ENCODE measurements around the gene KSR1. TPM values are rescaled to one million over a fixed set of nuclear protein-coding genes. Genes with fewer than 3 reads are reported as not detected.

Gene KSR1
- total and polyA plus RNA-seq, 2 of the 8 experiments (the other 6 are each of a cell fraction or from before 2014, with no cell fraction given): 14.1 to 34.7 TPM

DNA sequence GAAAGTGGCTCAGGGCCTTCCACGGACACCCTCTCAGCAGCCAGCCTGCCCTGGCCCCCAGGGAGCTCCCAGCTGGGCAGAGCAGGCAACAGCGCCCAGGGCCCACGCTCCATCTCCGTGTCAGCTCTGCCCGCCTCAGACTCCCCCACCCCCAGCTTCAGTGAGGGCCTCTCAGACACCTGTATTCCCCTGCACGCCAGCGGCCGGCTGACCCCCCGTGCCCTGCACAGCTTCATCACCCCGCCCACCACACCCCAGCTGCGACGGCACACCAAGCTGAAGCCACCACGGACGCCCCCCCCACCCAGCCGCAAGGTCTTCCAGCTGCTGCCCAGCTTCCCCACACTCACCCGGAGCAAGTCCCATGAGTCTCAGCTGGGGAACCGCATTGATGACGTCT lies 126.4 kb downstream of the KSR1 start (continued):
- TF ChIP-seq, protein P1, sequence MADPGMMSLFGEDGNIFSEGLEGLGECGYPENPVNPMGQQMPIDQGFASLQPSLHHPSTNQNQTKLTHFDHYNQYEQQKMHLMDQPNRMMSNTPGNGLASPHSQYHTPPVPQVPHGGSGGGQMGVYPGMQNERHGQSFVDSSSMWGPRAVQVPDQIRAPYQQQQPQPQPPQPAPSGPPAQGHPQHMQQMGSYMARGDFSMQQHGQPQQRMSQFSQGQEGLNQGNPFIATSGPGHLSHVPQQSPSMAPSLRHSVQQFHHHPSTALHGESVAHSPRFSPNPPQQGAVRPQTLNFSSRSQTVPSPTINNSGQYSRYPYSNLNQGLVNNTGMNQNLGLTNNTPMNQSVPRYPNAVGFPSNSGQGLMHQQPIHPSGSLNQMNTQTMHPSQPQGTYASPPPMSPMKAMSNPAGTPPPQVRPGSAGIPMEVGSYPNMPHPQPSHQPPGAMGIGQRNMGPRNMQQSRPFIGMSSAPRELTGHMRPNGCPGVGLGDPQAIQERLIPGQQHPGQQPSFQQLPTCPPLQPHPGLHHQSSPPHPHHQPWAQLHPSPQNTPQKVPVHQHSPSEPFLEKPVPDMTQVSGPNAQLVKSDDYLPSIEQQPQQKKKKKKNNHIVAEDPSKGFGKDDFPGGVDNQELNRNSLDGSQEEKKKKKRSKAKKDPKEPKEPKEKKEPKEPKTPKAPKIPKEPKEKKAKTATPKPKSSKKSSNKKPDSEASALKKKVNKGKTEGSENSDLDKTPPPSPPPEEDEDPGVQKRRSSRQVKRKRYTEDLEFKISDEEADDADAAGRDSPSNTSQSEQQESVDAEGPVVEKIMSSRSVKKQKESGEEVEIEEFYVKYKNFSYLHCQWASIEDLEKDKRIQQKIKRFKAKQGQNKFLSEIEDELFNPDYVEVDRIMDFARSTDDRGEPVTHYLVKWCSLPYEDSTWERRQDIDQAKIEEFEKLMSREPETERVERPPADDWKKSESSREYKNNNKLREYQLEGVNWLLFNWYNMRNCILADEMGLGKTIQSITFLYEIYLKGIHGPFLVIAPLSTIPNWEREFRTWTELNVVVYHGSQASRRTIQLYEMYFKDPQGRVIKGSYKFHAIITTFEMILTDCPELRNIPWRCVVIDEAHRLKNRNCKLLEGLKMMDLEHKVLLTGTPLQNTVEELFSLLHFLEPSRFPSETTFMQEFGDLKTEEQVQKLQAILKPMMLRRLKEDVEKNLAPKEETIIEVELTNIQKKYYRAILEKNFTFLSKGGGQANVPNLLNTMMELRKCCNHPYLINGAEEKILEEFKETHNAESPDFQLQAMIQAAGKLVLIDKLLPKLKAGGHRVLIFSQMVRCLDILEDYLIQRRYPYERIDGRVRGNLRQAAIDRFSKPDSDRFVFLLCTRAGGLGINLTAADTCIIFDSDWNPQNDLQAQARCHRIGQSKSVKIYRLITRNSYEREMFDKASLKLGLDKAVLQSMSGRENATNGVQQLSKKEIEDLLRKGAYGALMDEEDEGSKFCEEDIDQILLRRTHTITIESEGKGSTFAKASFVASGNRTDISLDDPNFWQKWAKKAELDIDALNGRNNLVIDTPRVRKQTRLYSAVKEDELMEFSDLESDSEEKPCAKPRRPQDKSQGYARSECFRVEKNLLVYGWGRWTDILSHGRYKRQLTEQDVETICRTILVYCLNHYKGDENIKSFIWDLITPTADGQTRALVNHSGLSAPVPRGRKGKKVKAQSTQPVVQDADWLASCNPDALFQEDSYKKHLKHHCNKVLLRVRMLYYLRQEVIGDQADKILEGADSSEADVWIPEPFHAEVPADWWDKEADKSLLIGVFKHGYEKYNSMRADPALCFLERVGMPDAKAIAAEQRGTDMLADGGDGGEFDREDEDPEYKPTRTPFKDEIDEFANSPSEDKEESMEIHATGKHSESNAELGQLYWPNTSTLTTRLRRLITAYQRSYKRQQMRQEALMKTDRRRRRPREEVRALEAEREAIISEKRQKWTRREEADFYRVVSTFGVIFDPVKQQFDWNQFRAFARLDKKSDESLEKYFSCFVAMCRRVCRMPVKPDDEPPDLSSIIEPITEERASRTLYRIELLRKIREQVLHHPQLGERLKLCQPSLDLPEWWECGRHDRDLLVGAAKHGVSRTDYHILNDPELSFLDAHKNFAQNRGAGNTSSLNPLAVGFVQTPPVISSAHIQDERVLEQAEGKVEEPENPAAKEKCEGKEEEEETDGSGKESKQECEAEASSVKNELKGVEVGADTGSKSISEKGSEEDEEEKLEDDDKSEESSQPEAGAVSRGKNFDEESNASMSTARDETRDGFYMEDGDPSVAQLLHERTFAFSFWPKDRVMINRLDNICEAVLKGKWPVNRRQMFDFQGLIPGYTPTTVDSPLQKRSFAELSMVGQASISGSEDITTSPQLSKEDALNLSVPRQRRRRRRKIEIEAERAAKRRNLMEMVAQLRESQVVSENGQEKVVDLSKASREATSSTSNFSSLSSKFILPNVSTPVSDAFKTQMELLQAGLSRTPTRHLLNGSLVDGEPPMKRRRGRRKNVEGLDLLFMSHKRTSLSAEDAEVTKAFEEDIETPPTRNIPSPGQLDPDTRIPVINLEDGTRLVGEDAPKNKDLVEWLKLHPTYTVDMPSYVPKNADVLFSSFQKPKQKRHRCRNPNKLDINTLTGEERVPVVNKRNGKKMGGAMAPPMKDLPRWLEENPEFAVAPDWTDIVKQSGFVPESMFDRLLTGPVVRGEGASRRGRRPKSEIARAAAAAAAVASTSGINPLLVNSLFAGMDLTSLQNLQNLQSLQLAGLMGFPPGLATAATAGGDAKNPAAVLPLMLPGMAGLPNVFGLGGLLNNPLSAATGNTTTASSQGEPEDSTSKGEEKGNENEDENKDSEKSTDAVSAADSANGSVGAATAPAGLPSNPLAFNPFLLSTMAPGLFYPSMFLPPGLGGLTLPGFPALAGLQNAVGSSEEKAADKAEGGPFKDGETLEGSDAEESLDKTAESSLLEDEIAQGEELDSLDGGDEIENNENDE (IDR thresholded peaks at IDR 0.05; ENCODE audit: insufficient replicate concordance, low read length): no peak
- TF ChIP-seq PHF8 (conservative IDR thresholded peaks at IDR 0.05; ENCODE audit: low read depth, low read length) (no peak), CHD1 (IDR thresholded peaks at IDR 0.05; ENCODE audit: low read depth, low read length) (no peak)
- TF ChIP-seq, protein P2, sequence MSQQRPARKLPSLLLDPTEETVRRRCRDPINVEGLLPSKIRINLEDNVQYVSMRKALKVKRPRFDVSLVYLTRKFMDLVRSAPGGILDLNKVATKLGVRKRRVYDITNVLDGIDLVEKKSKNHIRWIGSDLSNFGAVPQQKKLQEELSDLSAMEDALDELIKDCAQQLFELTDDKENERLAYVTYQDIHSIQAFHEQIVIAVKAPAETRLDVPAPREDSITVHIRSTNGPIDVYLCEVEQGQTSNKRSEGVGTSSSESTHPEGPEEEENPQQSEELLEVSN (IDR thresholded peaks at IDR 0.05): no peak

Measured in H1 (cell line).